K562 (cell line): ENCODE data around the gene SLC7A1.

ENCODE experiments used
- FOXK1 ChIP-seq: sonication (generic); formaldehyde crosslinking; IDR thresholded peaks from 2 replicates; pipeline ENCODE4 v1.8.0; 2022; ENCODE audit warnings: missing genetic modification reagents, mild to moderate bottlenecking, borderline replicate concordance
- NCOA2 ChIP-seq, 2 experiments: fragments of 450-650 bp; IDR thresholded peaks; 2 replicates each; pipeline ENCODE4 v1.6.1; 2018; ENCODE audit warnings: mild to moderate bottlenecking in 2 of 2, moderate library complexity in 1 of 2; ENCODE audit not compliant: partially characterized antibody in 2 of 2
- RAD21 ChIP-seq, 2 experiments: fragments of 250-450 bp in 1 of 2; fragments of 450-650 bp in 1 of 2; sonication (Bioruptor Pico) in 1 of 2; formaldehyde crosslinking in 1 of 2; IDR thresholded peaks in 1 of 2; conservative IDR thresholded peaks in 1 of 2; 2 replicates each; pipeline versions ENCODE4 v1.4.0 to v1.8.0; 2020 to 2022; ENCODE audit warnings: mild to moderate bottlenecking in 2 of 2, moderate library complexity in 1 of 2
- XRCC4 ChIP-seq: IDR thresholded peaks from one replicate; pipeline ENCODE4 v1.6.1; 2011; ENCODE audit not compliant: insufficient read depth, insufficient read length; ENCODE audit errors: extremely low read depth
- ZNF184 ChIP-seq: sonication (generic); formaldehyde crosslinking; IDR thresholded peaks from 2 replicates; pipeline ENCODE4 v1.5.0; 2020; ENCODE audit warnings: missing genetic modification reagents

GRCh38 chr13:29484796-29485195 lies 110.7 kb downstream of the SLC7A1 start:
- TF ChIP-seq FOXK1 (CRISPR knock-in tag) (no peak), RAD21 (CRISPR knock-in tag; conservative IDR thresholded peaks at IDR 0.05 in 1 of 2, IDR thresholded peaks at IDR 0.05 in 1 of 2) (no peak), XRCC4 (no peak), NCOA2 (IDR thresholded peaks at IDR 0.05; ENCODE audit: partially characterized antibody in 2 of 2) (no peak), ZNF184 (CRISPR knock-in tag) (no peak)
